ENCODE data around the gene CELA3B.

DNA sequence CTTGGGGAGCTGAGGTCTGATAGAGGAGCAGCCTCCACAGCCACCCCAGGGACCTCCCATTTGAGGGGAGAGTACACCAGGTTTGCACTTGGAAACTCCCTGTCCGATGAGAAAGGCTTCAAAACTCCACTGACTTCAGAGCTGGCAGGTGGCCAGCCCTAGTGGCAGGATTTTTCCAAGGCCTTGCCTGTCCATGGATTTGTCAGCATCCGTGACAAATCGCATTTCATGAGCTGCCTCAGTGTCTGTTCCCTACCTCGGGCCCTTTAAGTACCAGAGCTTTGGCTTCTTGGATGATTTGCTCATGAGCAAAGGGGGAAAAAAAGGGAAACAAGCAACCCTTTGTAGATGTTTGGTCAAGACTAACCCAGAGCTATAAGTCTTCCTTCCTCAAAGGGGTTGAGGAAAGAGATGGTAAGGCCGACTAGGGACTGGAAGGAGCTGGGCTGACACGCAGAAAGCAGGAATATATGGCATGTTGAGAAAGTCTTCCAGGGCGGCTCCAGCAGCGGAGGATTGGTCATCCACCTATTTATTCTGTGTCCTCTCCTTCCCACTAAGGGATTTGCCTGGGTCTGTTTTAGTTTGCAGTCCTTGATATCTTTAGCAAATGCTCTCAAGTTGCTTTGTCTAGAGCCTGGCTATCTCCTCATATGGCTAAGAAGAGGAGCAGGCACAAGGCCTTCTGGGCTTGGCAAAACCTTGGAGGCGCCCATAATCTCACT lies 37.0 kb upstream of the CELA3B start:
- TF ChIP-seq, protein P1, sequence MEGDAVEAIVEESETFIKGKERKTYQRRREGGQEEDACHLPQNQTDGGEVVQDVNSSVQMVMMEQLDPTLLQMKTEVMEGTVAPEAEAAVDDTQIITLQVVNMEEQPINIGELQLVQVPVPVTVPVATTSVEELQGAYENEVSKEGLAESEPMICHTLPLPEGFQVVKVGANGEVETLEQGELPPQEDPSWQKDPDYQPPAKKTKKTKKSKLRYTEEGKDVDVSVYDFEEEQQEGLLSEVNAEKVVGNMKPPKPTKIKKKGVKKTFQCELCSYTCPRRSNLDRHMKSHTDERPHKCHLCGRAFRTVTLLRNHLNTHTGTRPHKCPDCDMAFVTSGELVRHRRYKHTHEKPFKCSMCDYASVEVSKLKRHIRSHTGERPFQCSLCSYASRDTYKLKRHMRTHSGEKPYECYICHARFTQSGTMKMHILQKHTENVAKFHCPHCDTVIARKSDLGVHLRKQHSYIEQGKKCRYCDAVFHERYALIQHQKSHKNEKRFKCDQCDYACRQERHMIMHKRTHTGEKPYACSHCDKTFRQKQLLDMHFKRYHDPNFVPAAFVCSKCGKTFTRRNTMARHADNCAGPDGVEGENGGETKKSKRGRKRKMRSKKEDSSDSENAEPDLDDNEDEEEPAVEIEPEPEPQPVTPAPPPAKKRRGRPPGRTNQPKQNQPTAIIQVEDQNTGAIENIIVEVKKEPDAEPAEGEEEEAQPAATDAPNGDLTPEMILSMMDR (IDR thresholded peaks at IDR 0.05) = peak in 3 of 6 experiments; percentile 56 to 64 (median 63)
- TF ChIP-seq POLR2A (IDR thresholded peaks at IDR 0.05) = no peak

All from Peyer's patch (tissue), 4 donors.